ENCODE results near the gene SIMC1.

GRCh38 chr5:176379881-176380280 lies 141.7 kb downstream of the SIMC1 start:
- TF ChIP-seq, protein P1, sequence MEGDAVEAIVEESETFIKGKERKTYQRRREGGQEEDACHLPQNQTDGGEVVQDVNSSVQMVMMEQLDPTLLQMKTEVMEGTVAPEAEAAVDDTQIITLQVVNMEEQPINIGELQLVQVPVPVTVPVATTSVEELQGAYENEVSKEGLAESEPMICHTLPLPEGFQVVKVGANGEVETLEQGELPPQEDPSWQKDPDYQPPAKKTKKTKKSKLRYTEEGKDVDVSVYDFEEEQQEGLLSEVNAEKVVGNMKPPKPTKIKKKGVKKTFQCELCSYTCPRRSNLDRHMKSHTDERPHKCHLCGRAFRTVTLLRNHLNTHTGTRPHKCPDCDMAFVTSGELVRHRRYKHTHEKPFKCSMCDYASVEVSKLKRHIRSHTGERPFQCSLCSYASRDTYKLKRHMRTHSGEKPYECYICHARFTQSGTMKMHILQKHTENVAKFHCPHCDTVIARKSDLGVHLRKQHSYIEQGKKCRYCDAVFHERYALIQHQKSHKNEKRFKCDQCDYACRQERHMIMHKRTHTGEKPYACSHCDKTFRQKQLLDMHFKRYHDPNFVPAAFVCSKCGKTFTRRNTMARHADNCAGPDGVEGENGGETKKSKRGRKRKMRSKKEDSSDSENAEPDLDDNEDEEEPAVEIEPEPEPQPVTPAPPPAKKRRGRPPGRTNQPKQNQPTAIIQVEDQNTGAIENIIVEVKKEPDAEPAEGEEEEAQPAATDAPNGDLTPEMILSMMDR (IDR thresholded peaks at IDR 0.05), result no peak
- no peak for TF ChIP-seq POLR2A (IDR thresholded peaks at IDR 0.05; ENCODE audit: low read depth)
- TF ChIP-seq POLR2AphosphoS5 (IDR thresholded peaks at IDR 0.05), result no peak
- TF ChIP-seq EP300 (IDR thresholded peaks at IDR 0.05), result no peak

Measured in esophagus muscularis mucosa (tissue), 4 donors.